CD4-positive, alpha-beta memory T cell (primary cell): ENCODE data around the gene SMYD2. TPM values are rescaled to one million over a fixed set of nuclear protein-coding genes. Genes with fewer than 3 reads are reported as not detected.
A peak's percentile ranks its signal among the peaks of the same experiment; 100 is the strongest.

Experiments used
- CTCF ChIA-PET: fragments of 350-600 bp; sonication (Branson Sonifier 250); formaldehyde crosslinking; loops from one replicate; lab custom pipeline; 2021; ENCODE audit warnings: inconsistent platforms; ENCODE audit not compliant: partially characterized antibody; lab: Charles Lee
- POLR2A ChIA-PET: fragments of 350-600 bp; sonication (Branson Sonifier 250); formaldehyde crosslinking; loops from one replicate; lab custom pipeline; 2021; ENCODE audit not compliant: partially characterized antibody; lab: Charles Lee
- DNase-seq, 5 donors: peaks; one replicate each; pipeline versions ENCODE4 v3.0.0 to v3.0.0-alpha.2; 2020 to 2022; ENCODE audit warnings: mixed read lengths in 1 of 5
- H3K27ac ChIP-seq: one replicate; pipeline ENCODE4 v1.7.0; 2013; ENCODE audit warnings: low read depth, low read length
- H3K27me3 ChIP-seq: 2 replicates; pipeline ENCODE4 v1.7.0; 2013; ENCODE audit warnings: mild to moderate bottlenecking, low read length, moderate library complexity; ENCODE audit not compliant: insufficient read depth
- H3K36me3 ChIP-seq: 2 replicates; pipeline ENCODE4 v1.7.0; 2013; ENCODE audit warnings: mild to moderate bottlenecking, low read length, moderate library complexity; ENCODE audit not compliant: insufficient read depth
- H3K4me1 ChIP-seq: 2 replicates; pipeline ENCODE4 v1.7.0; 2013; ENCODE audit warnings: mild to moderate bottlenecking, low read length, moderate library complexity; ENCODE audit not compliant: insufficient read depth
- H3K4me3 ChIP-seq, 2 donors: one replicate each; pipeline ENCODE4 v1.7.0; 2013; ENCODE audit warnings: low read length in 2 of 2, mild to moderate bottlenecking in 1 of 2
- H3K9me3 ChIP-seq, 2 donors: one replicate each; pipeline ENCODE4 v1.7.0; 2013; ENCODE audit warnings: low read length in 2 of 2, control low read depth in 1 of 2; ENCODE audit not compliant: control insufficient read depth in 1 of 2
- H3K27ac Mint-ChIP-seq, 7 donors: one replicate each; pipeline ENCODE4 v1.8.0; 2020 to 2021; ENCODE audit warnings: mixed read lengths in 7 of 7, mild to moderate bottlenecking in 6 of 7, inconsistent platforms in 3 of 7, moderate library complexity in 3 of 7
- H3K27me3 Mint-ChIP-seq, 2 donors: one replicate each; pipeline ENCODE4 v1.8.0; 2020 to 2021; ENCODE audit warnings: mixed read lengths in 2 of 2
- H3K36me3 Mint-ChIP-seq, 2 donors: one replicate each; pipeline ENCODE4 v1.8.0; 2020 to 2021; ENCODE audit warnings: mixed read lengths in 2 of 2, inconsistent platforms in 1 of 2, mild to moderate bottlenecking in 1 of 2
- H3K4me1 Mint-ChIP-seq, 4 donors: one replicate each; pipeline ENCODE4 v1.8.0; 2020 to 2021; ENCODE audit warnings: mixed read lengths in 4 of 4, mild to moderate bottlenecking in 1 of 4
- H3K4me3 Mint-ChIP-seq, 8 donors: one replicate each; pipeline ENCODE4 v1.8.0; 2020 to 2021; ENCODE audit warnings: mixed read lengths in 8 of 8, mild to moderate bottlenecking in 7 of 8, moderate library complexity in 6 of 8, inconsistent platforms in 3 of 8
- H3K9me3 Mint-ChIP-seq, 8 donors: one replicate each; pipeline ENCODE4 v1.8.0; 2020 to 2021; ENCODE audit warnings: mixed read lengths in 8 of 8, mild to moderate bottlenecking in 5 of 8, inconsistent platforms in 3 of 8, moderate library complexity in 1 of 8
- intact Hi-C: fragments of 100-400 bp; cut with micrococcal nuclease; formaldehyde crosslinking; loops from one replicate; pipeline ENCODE4 v1.15.1; 2023
- polyA plus RNA-seq, 2 donors: library from polyadenylated mRNA; unstranded; fragments of 300-500 nt; fragmentation: Illumina TruSeq; gene quantifications; one replicate each; pipeline ENCODE4 v1.2.3, GENCODE V29; 2021
- total RNA-seq, 2 experiments: library from RNA; stranded (reverse); gene quantifications; one replicate each; pipeline ENCODE4 v1.2.3, GENCODE V29; 2021

SMYD2 gene
- total and polyA plus RNA-seq, 4 experiments from 2014 or later: 41.4 to 77.9 (median 44.0) TPM

GRCh38 chr1:214380396-214380795 is 99.4 kb downstream of the SMYD2 start:
- Histone ChIP-seq H3K36me3 (no peaks in the 10 kb centered on the region), H3K27me3 (no peaks in the 10 kb centered on the region), H3K4me3 (no peak overlapping the region), H3K27ac (no peak overlapping the region), H3K9me3 (no peaks in the 10 kb centered on the region), H3K4me1 (no peaks in the 10 kb centered on the region)
- no peak overlapping the region for H3K4me3 Mint-ChIP-seq
- ChIA-PET CTCF (no interaction called here), POLR2A (no interaction called here)
- H3K9me3 Mint-ChIP-seq: no peaks in the 10 kb centered on the region
- H3K4me1 Mint-ChIP-seq: no peaks in the 10 kb centered on the region
- intact Hi-C loops: no loop called here
- no peak for DNase-seq
- no peaks in the 10 kb centered on the region for H3K36me3 Mint-ChIP-seq
- no peak overlapping the region for H3K27ac Mint-ChIP-seq
- peaks cover 0 to 3% of the 10 kb centered on the region in 2 donors for H3K27me3 Mint-ChIP-seq

GRCh38 chr1:214380986-214381695 is 100.2 kb downstream of the SMYD2 start:
- intact Hi-C loops: no loop called here
- no peaks in the 10 kb centered on the region for H3K36me3 Mint-ChIP-seq

GRCh38 chr1:214383381-214384372 is 102.7 kb downstream of the SMYD2 start:
- no peaks in the 10 kb centered on the region for H3K27me3 ChIP-seq
- H3K36me3 ChIP-seq: no peaks in the 10 kb centered on the region
- Mint-ChIP-seq H3K36me3 (no peaks in the 10 kb centered on the region), H3K9me3 (no peaks in the 10 kb centered on the region), H3K27me3 (peaks cover 0 to 3% of the 10 kb centered on the region in 2 donors), H3K4me3 (no peak overlapping the region), H3K4me1 (no peaks in the 10 kb centered on the region), H3K27ac (no peak overlapping the region)
- no peak overlapping the region for H3K27ac ChIP-seq
- ChIA-PET CTCF (no interaction called here), POLR2A (no interaction called here)
- no peaks in the 10 kb centered on the region for H3K4me1 ChIP-seq
- H3K9me3 ChIP-seq: no peaks in the 10 kb centered on the region
- intact Hi-C loops: no loop called here
- no peak overlapping the region for H3K4me3 ChIP-seq
- peak in 1 of 5 donors; percentile 27 for DNase-seq

More at GRCh38 chr1:214380986-214381695, 100.2 kb downstream of the SMYD2 start:
- H3K27me3 ChIP-seq: no peaks in the 10 kb centered on the region
- no peak overlapping the region for H3K4me3 ChIP-seq
- no peak overlapping the region for H3K27ac ChIP-seq
- no peak overlapping the region for H3K4me3 Mint-ChIP-seq
- no peaks in the 10 kb centered on the region for H3K36me3 ChIP-seq
- H3K27me3 Mint-ChIP-seq: peaks cover 0 to 3% of the 10 kb centered on the region in 2 donors
- no peak for DNase-seq
- H3K4me1 ChIP-seq: no peaks in the 10 kb centered on the region
- ChIA-PET POLR2A (no interaction called here), CTCF (no interaction called here)
- no peak overlapping the region for H3K27ac Mint-ChIP-seq
- no peaks in the 10 kb centered on the region for H3K9me3 Mint-ChIP-seq
- H3K4me1 Mint-ChIP-seq: no peaks in the 10 kb centered on the region
- no peaks in the 10 kb centered on the region for H3K9me3 ChIP-seq

- intact Hi-C loops: no loop called here
- Histone ChIP-seq H3K4me3 (no peak overlapping the region), H3K27ac (no peak overlapping the region), H3K9me3 (no peaks in the 10 kb centered on the region), H3K27me3 (no peaks in the 10 kb centered on the region), H3K36me3 (no peaks in the 10 kb centered on the region), H3K4me1 (no peaks in the 10 kb centered on the region)
- H3K9me3 Mint-ChIP-seq: no peaks in the 10 kb centered on the region
- H3K4me1 Mint-ChIP-seq: no peaks in the 10 kb centered on the region
- H3K36me3 Mint-ChIP-seq: no peaks in the 10 kb centered on the region
- ChIA-PET POLR2A (no interaction called here), CTCF (no interaction called here)
- no peak overlapping the region for H3K27ac Mint-ChIP-seq
- no peak overlapping the region for H3K4me3 Mint-ChIP-seq
- H3K27me3 Mint-ChIP-seq: peaks cover 0 to 1% of the 10 kb centered on the region in 2 donors
- DNase-seq: no peak
Measured at GRCh38 chr1:214384373-214385079, 103.6 kb downstream of the SMYD2 start.

- H3K4me1 ChIP-seq: no peaks in the 10 kb centered on the region
- intact Hi-C loops: no loop called here
- no peaks in the 10 kb centered on the region for H3K9me3 ChIP-seq
- H3K36me3 Mint-ChIP-seq: no peaks in the 10 kb centered on the region
- H3K27me3 ChIP-seq: no peaks in the 10 kb centered on the region
- ChIA-PET POLR2A (no interaction called here), CTCF (no interaction called here)
- H3K4me1 Mint-ChIP-seq: no peaks in the 10 kb centered on the region
- H3K36me3 ChIP-seq: no peaks in the 10 kb centered on the region
- no peak overlapping the region for H3K27ac Mint-ChIP-seq
- no peak overlapping the region for H3K4me3 ChIP-seq
- H3K9me3 Mint-ChIP-seq: no peaks in the 10 kb centered on the region
- no peak overlapping the region for H3K27ac ChIP-seq
- H3K27me3 Mint-ChIP-seq: no peaks in the 10 kb centered on the region
- no peak for DNase-seq
- H3K4me3 Mint-ChIP-seq: no peak overlapping the region
Measured at GRCh38 chr1:214385428-214385827, 104.5 kb downstream of the SMYD2 start.

GRCh38 chr1:214386333-214386732 is 105.4 kb downstream of the SMYD2 start:
- Mint-ChIP-seq H3K4me1 (no peaks in the 10 kb centered on the region), H3K27me3 (no peaks in the 10 kb centered on the region), H3K36me3 (no peaks in the 10 kb centered on the region), H3K4me3 (no peak overlapping the region), H3K27ac (no peak overlapping the region), H3K9me3 (no peaks in the 10 kb centered on the region)
- Histone ChIP-seq H3K27me3 (no peaks in the 10 kb centered on the region), H3K27ac (no peak overlapping the region), H3K9me3 (no peaks in the 10 kb centered on the region), H3K36me3 (no peaks in the 10 kb centered on the region), H3K4me1 (no peaks in the 10 kb centered on the region), H3K4me3 (no peak overlapping the region)
- ChIA-PET CTCF (interaction anchor here (0.7 kb wide), 1 partner anchor 15 kb away, joined by 3 read pairs; no protein-coding TSS in a partner anchor), POLR2A (no interaction called here)
- intact Hi-C loops: no loop called here
- no peak for DNase-seq
